Subcutaneous adipose tissue (tissue), 4 donors: ENCODE data around the gene TENT4A. TPM values are rescaled to one million over a fixed set of nuclear protein-coding genes. Genes with fewer than 3 reads are reported as not detected.

Source experiments
- CTCF ChIP-seq: fragments of 450-650 bp; IDR thresholded peaks from one replicate; pipeline ENCODE4 v1.5.1; 2016; ENCODE audit warnings: low read depth, mild to moderate bottlenecking, control low read depth, antibody characterized with exemption, moderate library complexity
- total RNA-seq, 4 donors: library from RNA; depleted of rRNA; stranded (reverse); fragments of >200 nt; gene quantifications; one replicate each; pipeline ENCODE4 v1.1.0, GENCODE V29; 2016

Gene TENT4A
- total RNA-seq, 4 donors from 2014 or later: 25.3 to 44.6 (median 29.4) TPM

- no peak for TF ChIP-seq CTCF
Measured at GRCh38 chr5:6792376-6792775, 79.1 kb downstream of the TENT4A start.

- TF ChIP-seq CTCF: no peak
Measured at GRCh38 chr5:6792911-6793471, 79.8 kb downstream of the TENT4A start.

GRCh38 chr5:6801236-6801635, 88.0 kb downstream of the TENT4A start:
- TF ChIP-seq CTCF: no peak

- no peak for TF ChIP-seq CTCF
Measured at GRCh38 chr5:6803981-6804550, 90.8 kb downstream of the TENT4A start.

- no peak for TF ChIP-seq CTCF
Measured at GRCh38 chr5:6804766-6805501, 91.7 kb downstream of the TENT4A start.

GRCh38 chr5:6805841-6806240, 92.6 kb downstream of the TENT4A start:
- TF ChIP-seq CTCF: no peak

Other genes with a start within 250 kb of the TENT4A start
- gene NSUN2, start 80.4 kb upstream of the TENT4A start, total RNA-seq: 10 to 100 TPM; 37.7 to 51.6 (median 42.1) TPM
- 1 to 10 TPM; 1.8 to 4.9 (median 3.5) TPM for gene SRD5A1, start 80.0 kb upstream of the TENT4A start, total RNA-seq